Neuronal stem cell (in vitro differentiated cells): Measurements from ENCODE around the gene LLGL2.
A peak's percentile ranks its signal among the peaks of the same experiment; 100 is the strongest.

Experiments used
- DNase-seq: peaks from one replicate; pipeline ENCODE4 v3.0.0-alpha.2; 2013; ENCODE audit warnings: low spot score
- H2AFZ ChIP-seq: one replicate; pipeline ENCODE4 v1.6.1; 2013; ENCODE audit warnings: mild to moderate bottlenecking, low read length, inconsistent platforms
- H2AK5ac ChIP-seq: 2 replicates; pipeline ENCODE4 v1.6.1; 2013; ENCODE audit warnings: low read depth, mild to moderate bottlenecking, inconsistent platforms, low read length, moderate library complexity, mixed read lengths
- H2BK120ac ChIP-seq: 2 replicates; pipeline ENCODE4 v1.6.1; 2013; ENCODE audit warnings: low read depth, mild to moderate bottlenecking, inconsistent platforms, low read length, moderate library complexity, mixed read lengths
- H2BK12ac ChIP-seq: one replicate; pipeline ENCODE4 v1.6.1; 2013; ENCODE audit warnings: low read length, inconsistent platforms
- H2BK15ac ChIP-seq: 2 replicates; pipeline ENCODE4 v1.6.1; 2013; ENCODE audit warnings: mild to moderate bottlenecking, low read length, inconsistent platforms, mixed read lengths
- H2BK5ac ChIP-seq: one replicate; pipeline ENCODE4 v1.6.1; 2013; ENCODE audit warnings: inconsistent platforms, mild to moderate bottlenecking, low read length, moderate library complexity
- H3K14ac ChIP-seq: one replicate; pipeline ENCODE4 v1.6.1; 2013; ENCODE audit warnings: low read length, inconsistent platforms
- H3K18ac ChIP-seq: 2 replicates; pipeline ENCODE4 v1.6.1; 2013; ENCODE audit warnings: low read length, inconsistent platforms
- H3K23ac ChIP-seq: 2 replicates; pipeline ENCODE4 v1.6.1; 2013; ENCODE audit warnings: low read depth, mild to moderate bottlenecking, mixed read lengths, low read length, inconsistent platforms; ENCODE audit not compliant: poor library complexity
- H3K27ac ChIP-seq: replicated peaks from 3 replicates; pipeline ENCODE4 v1.5.1; 2013; ENCODE audit warnings: low read length, inconsistent platforms
- H3K27me3 ChIP-seq, 3 experiments: 2 replicates each; pipeline ENCODE4 v1.6.1; 2013; ENCODE audit warnings: low read length in 3 of 3, mild to moderate bottlenecking in 2 of 3, inconsistent platforms in 1 of 3, low read depth in 1 of 3, mixed read lengths in 1 of 3, moderate library complexity in 1 of 3; ENCODE audit not compliant: control insufficient read depth in 3 of 3, insufficient read depth in 3 of 3
- H3K36me3 ChIP-seq, 2 donors: replicated peaks in 1 of 2; 2 replicates each; pipeline ENCODE4 v1.6.1; 2013; ENCODE audit warnings: low read length in 2 of 2; ENCODE audit not compliant: control insufficient read depth in 2 of 2, insufficient read depth in 2 of 2
- H3K4ac ChIP-seq: 2 replicates; pipeline ENCODE4 v1.6.1; 2013; ENCODE audit warnings: inconsistent platforms, mild to moderate bottlenecking, low read length, moderate library complexity
- H3K4me1 ChIP-seq, 2 donors: 1 replicate in 1 of 2; 2 replicates in 1 of 2; pipeline ENCODE4 v1.6.1; 2013; ENCODE audit warnings: low read length in 2 of 2, low read depth in 1 of 2; ENCODE audit not compliant: control insufficient read depth in 2 of 2, insufficient read depth in 1 of 2
- H3K4me2 ChIP-seq: one replicate; pipeline ENCODE4 v1.6.1; 2013; ENCODE audit warnings: mild to moderate bottlenecking, low read length, inconsistent platforms; ENCODE audit not compliant: insufficient read depth, poor library complexity, severe bottlenecking
- H3K4me3 ChIP-seq, 2 donors: 2 replicates each; pipeline ENCODE4 v1.5.1; 2013; ENCODE audit warnings: low read length in 2 of 2, mild to moderate bottlenecking in 2 of 2, inconsistent platforms in 1 of 2, moderate library complexity in 1 of 2
- H3K79me1 ChIP-seq: one replicate; pipeline ENCODE4 v1.6.1; 2013; ENCODE audit warnings: low read depth, mild to moderate bottlenecking, inconsistent platforms, low read length, moderate library complexity
- H3K9ac ChIP-seq: one replicate; pipeline ENCODE4 v1.6.1; 2013; ENCODE audit warnings: mild to moderate bottlenecking, low read depth, low read length, inconsistent platforms; ENCODE audit not compliant: poor library complexity
- H3K9me3 ChIP-seq, 2 donors: replicated peaks in 1 of 2; 2 replicates each; pipeline versions ENCODE3 to v1.6.1; 2013; ENCODE audit warnings: low read length in 2 of 2, mild to moderate bottlenecking in 2 of 2, inconsistent platforms in 1 of 2, low read depth in 1 of 2, mixed read lengths in 1 of 2, moderate library complexity in 1 of 2; ENCODE audit not compliant: control insufficient read depth in 2 of 2, insufficient read depth in 1 of 2
- H4K8ac ChIP-seq: one replicate; pipeline ENCODE4 v1.6.1; 2013; ENCODE audit warnings: low read depth, mild to moderate bottlenecking, inconsistent platforms, low read length, moderate library complexity
- H4K91ac ChIP-seq: one replicate; pipeline ENCODE4 v1.6.1; 2013; ENCODE audit warnings: low read length, low read depth, mild to moderate bottlenecking, inconsistent platforms; ENCODE audit not compliant: poor library complexity
- WGBS, 2 donors: extraction: QIAGEN DNeasy Blood & Tissue Kit; methylation state at CpG; one replicate each; pipeline ENCODE4 v1.1.7; 2013; ENCODE audit warnings: missing lambda C conversion rate in 2 of 2, mixed read lengths in 1 of 2; ENCODE audit not compliant: insufficient read length in 2 of 2, insufficient replicate concordance in 1 of 2; ENCODE audit errors: extremely low coverage in 2 of 2; 5-methylcytosine and 5-hydroxymethylcytosine counted together

LLGL2 gene

GRCh38 chr17:75561927-75562603 is 36.6 kb downstream of the LLGL2 start:
- Histone ChIP-seq H4K91ac (no peak overlapping the region), H3K27ac (no peak overlapping the region), H2BK15ac (no peak overlapping the region), H2AFZ (no peak overlapping the region), H2AK5ac (no peak overlapping the region), H3K79me1 (peaks cover 8% of the 10 kb centered on the region), H3K4ac (no peak overlapping the region), H3K4me1 (peaks cover 2 to 6% of the 10 kb centered on the region in 2 donors), H3K9me3 (no peaks in the 10 kb centered on the region), H3K18ac (no peak overlapping the region), H2BK5ac (no peak overlapping the region), H3K9ac (no peak overlapping the region), H3K27me3 (peaks cover 0 to 24% (median 0%) of the 10 kb centered on the region in 3 experiments), H3K4me3 (no peak overlapping the region), H4K8ac (no peak overlapping the region), H3K4me2 (no peak overlapping the region), H2BK120ac (no peak overlapping the region), H3K23ac (no peak overlapping the region), H3K14ac (peak overlapping the region; percentile 17), H3K36me3 (peaks cover 0 to 5% of the 10 kb centered on the region in 2 donors), H2BK12ac (no peak overlapping the region)
- WGBS, 2 donors, result no CpG with 5 or more reads among the region's 5 CpGs
- no peak for DNase-seq

DNA sequence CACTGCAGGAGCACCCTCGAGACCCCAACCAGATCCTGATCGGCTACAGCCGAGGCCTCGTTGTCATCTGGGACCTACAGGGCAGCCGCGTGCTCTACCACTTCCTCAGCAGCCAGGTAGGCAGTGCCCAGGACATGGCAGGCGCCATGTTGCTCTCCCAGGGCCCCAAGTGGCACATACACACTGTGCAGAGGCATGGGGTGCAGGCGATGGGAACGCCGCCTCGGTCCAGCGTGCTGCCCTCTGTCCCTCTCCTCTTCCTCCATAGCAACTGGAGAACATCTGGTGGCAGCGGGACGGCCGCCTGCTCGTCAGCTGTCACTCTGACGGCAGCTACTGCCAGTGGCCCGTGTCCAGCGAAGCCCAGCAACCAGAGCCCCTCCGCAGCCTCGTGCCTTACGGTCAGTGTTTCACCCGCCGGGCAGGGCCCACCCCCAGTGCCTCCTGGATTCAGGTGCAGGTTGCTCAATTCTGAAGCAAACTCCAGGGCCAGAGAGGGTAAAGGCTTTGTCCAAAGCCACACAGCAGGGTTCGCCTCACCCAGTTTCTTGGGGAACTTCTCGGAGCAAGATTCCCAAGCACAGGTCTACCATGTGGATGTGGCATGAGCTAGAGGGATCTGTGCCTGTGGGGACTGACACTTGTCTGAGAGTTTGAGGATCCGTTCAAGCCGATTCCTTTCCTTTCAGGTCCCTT is 37.7 kb downstream of the LLGL2 start:
- no peaks in the 10 kb centered on the region for H3K9me3 ChIP-seq
- no peak overlapping the region for H3K23ac ChIP-seq
- H3K4me2 ChIP-seq, result no peak overlapping the region
- no peak for DNase-seq
- no peaks in the 10 kb centered on the region for H3K4me1 ChIP-seq
- H2AK5ac ChIP-seq, result no peak overlapping the region
- H3K79me1 ChIP-seq, result peaks cover 6% of the 10 kb centered on the region
- H2BK15ac ChIP-seq, result no peak overlapping the region
- H2BK12ac ChIP-seq, result no peak overlapping the region
- peak overlapping the region; percentile 56 for H3K14ac ChIP-seq
- peaks cover 0 to 28% (median 0%) of the 10 kb centered on the region in 3 experiments for H3K27me3 ChIP-seq
- H3K27ac ChIP-seq, result no peak overlapping the region
- no peak overlapping the region for H3K9ac ChIP-seq
- no peak overlapping the region for H3K4me3 ChIP-seq
- no peak overlapping the region for H2AFZ ChIP-seq
- no CpG with 5 or more reads among the region's 28 CpGs for WGBS, 2 donors
- H3K18ac ChIP-seq, result no peak overlapping the region
- no peak overlapping the region for H4K8ac ChIP-seq
- peaks cover 0 to 5% of the 10 kb centered on the region in 2 donors for H3K36me3 ChIP-seq
- H2BK5ac ChIP-seq, result no peak overlapping the region
- H3K4ac ChIP-seq, result no peak overlapping the region
- no peak overlapping the region for H4K91ac ChIP-seq
- no peak overlapping the region for H2BK120ac ChIP-seq

DNA sequence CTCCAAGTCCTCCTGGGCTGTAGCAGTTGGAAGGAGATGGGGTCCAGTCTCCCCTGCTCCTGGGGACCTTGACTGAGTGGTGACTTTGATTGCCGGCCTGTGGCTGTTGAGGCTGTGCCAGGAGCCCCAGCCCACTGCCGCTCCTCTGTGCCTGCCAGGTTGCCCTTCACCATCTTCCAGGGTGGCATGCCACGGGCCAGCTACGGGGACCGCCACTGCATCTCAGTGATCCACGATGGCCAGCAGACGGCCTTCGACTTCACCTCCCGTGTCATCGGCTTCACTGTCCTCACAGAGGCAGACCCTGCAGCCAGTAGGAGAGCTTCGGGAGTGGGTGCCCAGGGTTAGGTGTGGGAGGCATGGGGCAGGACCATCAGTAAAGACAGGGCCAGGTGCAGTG is 38.7 kb downstream of the LLGL2 start:
- no CpG with 5 or more reads among the region's 11 CpGs for WGBS, 2 donors
- no peak overlapping the region for H2BK12ac ChIP-seq

DNA sequence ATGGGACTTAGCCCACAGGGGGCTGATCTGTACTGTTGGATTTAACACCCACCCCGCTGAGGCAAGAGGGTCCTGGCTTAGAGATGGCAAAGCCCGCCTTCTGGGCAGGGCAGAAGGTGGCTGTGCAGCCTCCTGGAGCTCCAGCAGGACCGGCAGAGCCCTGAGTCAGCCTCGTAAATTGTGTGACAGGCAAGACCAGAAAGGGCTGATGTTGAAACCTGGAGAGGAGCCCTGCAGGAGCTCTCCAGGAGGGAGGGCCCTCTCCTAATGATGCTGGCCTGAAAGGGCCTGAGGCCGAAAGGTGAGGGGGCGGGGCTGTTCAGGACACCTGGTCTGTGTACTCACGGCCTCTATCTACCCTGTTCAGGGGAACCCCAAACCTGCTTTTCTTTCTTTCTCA is 39.6 kb downstream of the LLGL2 start:
- H2BK5ac ChIP-seq, result no peak overlapping the region
- no peak overlapping the region for H3K23ac ChIP-seq
- no peak overlapping the region for H2BK15ac ChIP-seq
- no peak overlapping the region for H3K14ac ChIP-seq
- H3K27ac ChIP-seq, result no peak overlapping the region
- no peak overlapping the region for H2BK120ac ChIP-seq
- WGBS, 2 donors, result no CpG with 5 or more reads among the region's 7 CpGs
- peaks cover 0 to 31% (median 0%) of the 10 kb centered on the region in 3 experiments for H3K27me3 ChIP-seq
- no peak overlapping the region for H2AK5ac ChIP-seq
- no peak overlapping the region for H3K4me3 ChIP-seq
- H2AFZ ChIP-seq, result no peak overlapping the region
- peaks cover 0 to 8% of the 10 kb centered on the region in 2 donors for H3K36me3 ChIP-seq
- H4K91ac ChIP-seq, result no peak overlapping the region
- no peak overlapping the region for H3K4ac ChIP-seq
- H2BK12ac ChIP-seq, result no peak overlapping the region
- H3K9me3 ChIP-seq, result no peaks in the 10 kb centered on the region
- H3K4me1 ChIP-seq, result peaks cover 0 to 4% of the 10 kb centered on the region in 2 donors
- no peak overlapping the region for H3K18ac ChIP-seq
- H3K79me1 ChIP-seq, result peaks cover 3% of the 10 kb centered on the region
- no peak overlapping the region for H3K4me2 ChIP-seq
- H3K9ac ChIP-seq, result no peak overlapping the region
- no peak overlapping the region for H4K8ac ChIP-seq
- no peak for DNase-seq

More for the DNA sequence above, 38.7 kb downstream of the LLGL2 start:
- H3K4me2 ChIP-seq, result no peak overlapping the region
- H4K8ac ChIP-seq, result no peak overlapping the region
- peaks cover 0 to 28% (median 0%) of the 10 kb centered on the region in 3 experiments for H3K27me3 ChIP-seq
- no peak overlapping the region for H4K91ac ChIP-seq
- H2BK5ac ChIP-seq, result no peak overlapping the region
- H3K9me3 ChIP-seq, result no peaks in the 10 kb centered on the region
- no peak overlapping the region for H3K4me3 ChIP-seq
- no peak overlapping the region for H3K4ac ChIP-seq
- no peak overlapping the region for H3K18ac ChIP-seq
- H2AK5ac ChIP-seq, result no peak overlapping the region
- H3K27ac ChIP-seq, result no peak overlapping the region
- no peak overlapping the region for H2BK15ac ChIP-seq
- H3K23ac ChIP-seq, result no peak overlapping the region
- no peak overlapping the region for H3K14ac ChIP-seq
- H2AFZ ChIP-seq, result no peak overlapping the region
- H3K79me1 ChIP-seq, result peaks cover 3% of the 10 kb centered on the region
- H3K36me3 ChIP-seq, result peaks cover 0 to 8% of the 10 kb centered on the region in 2 donors
- no peaks in the 10 kb centered on the region for H3K4me1 ChIP-seq
- H2BK120ac ChIP-seq, result no peak overlapping the region
- no peak overlapping the region for H3K9ac ChIP-seq
- no peak for DNase-seq
